Liver (tissue), 3 donors: Measurements from ENCODE around the gene KRTAP5-3.
"Not testable (repeated sequence)": the region's sequence is repeated elsewhere in the genome, so short reads cannot be mapped to it uniquely, and the experiment has no call there.

Source experiments
- CTCF ChIP-seq: fragments of 150-350 bp; IDR thresholded peaks from 2 replicates; pipeline ENCODE4 v1.5.1; 2017; ENCODE audit warnings: improper control_type of control experiment, low read depth, low read length; ENCODE audit not compliant: missing input control
- FOXA1 ChIP-seq: IDR thresholded peaks from 2 replicates; pipeline ENCODE4 v1.6.1; 2016; ENCODE audit warnings: antibody characterized with exemption
- NR2F2 ChIP-seq: IDR thresholded peaks from 2 replicates; pipeline ENCODE4 v1.6.1; 2016; ENCODE audit warnings: antibody characterized with exemption
- RAD21 ChIP-seq, 2 donors: IDR thresholded peaks; 2 replicates each; pipeline ENCODE4 v1.6.1; 2016; ENCODE audit warnings: antibody characterized with exemption in 2 of 2, mild to moderate bottlenecking in 2 of 2
- REST ChIP-seq: IDR thresholded peaks from 2 replicates; pipeline ENCODE4 v1.6.1; 2016; ENCODE audit warnings: antibody characterized with exemption, mild to moderate bottlenecking
- TAF1 ChIP-seq: conservative IDR thresholded peaks from 2 replicates; pipeline ENCODE4 v1.6.1; 2016; ENCODE audit warnings: antibody characterized with exemption, mild to moderate bottlenecking
- TF ChIP-seq, protein P1 (sequence below): IDR thresholded peaks from 2 replicates; pipeline ENCODE4 v1.6.1; 2016; ENCODE audit warnings: antibody characterized with exemption
- donor health status: healthy.
- donor health status: healthy.

- not testable (repeated sequence) for TF ChIP-seq CTCF; RAD21 (IDR thresholded peaks at IDR 0.05); NR2F2; REST; FOXA1; TAF1
- TF ChIP-seq, protein P1, sequence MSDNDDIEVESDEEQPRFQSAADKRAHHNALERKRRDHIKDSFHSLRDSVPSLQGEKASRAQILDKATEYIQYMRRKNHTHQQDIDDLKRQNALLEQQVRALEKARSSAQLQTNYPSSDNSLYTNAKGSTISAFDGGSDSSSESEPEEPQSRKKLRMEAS: not testable (repeated sequence)
Observed at GRCh38 chr11:1598406-1598805, 9.9 kb downstream of the KRTAP5-3 start.
